HEK293T (cell line): ENCODE results near the gene CCDC136.
A peak's percentile ranks its signal among the peaks of the same experiment; 100 is the strongest.

Experiments used
- CTCF ChIA-PET: fragments of 350-600 bp; formaldehyde crosslinking; extraction: SDS; loops from one replicate; lab custom pipeline; 2021; ENCODE audit warnings: antibody characterized with exemption, inconsistent platforms; lab: Yijun Ruan, JAX
- POLR2A ChIA-PET: fragments of 350-600 bp; formaldehyde crosslinking; extraction: SDS; loops from one replicate; lab custom pipeline; 2020; ENCODE audit warnings: antibody characterized with exemption, inconsistent platforms; lab: Yijun Ruan, JAX
- DNase-seq: peaks from one replicate; pipeline ENCODE4 v3.0.0; 2012; ENCODE audit warnings: mixed read lengths; ENCODE audit errors: extremely low spot score
- ARNT ChIP-seq: fragments of 450-650 bp; IDR thresholded peaks from 2 replicates; pipeline ENCODE4 v1.6.1; 2017; ENCODE audit warnings: mild to moderate bottlenecking
- BHLHE40 ChIP-seq: fragments of 450-650 bp; IDR thresholded peaks from 2 replicates; pipeline ENCODE4 v1.6.1; 2016; ENCODE audit warnings: mild to moderate bottlenecking, moderate library complexity, borderline replicate concordance
- CTBP1 ChIP-seq: fragments of 450-650 bp; IDR thresholded peaks from 2 replicates; pipeline ENCODE4 v1.6.1; 2016; ENCODE audit warnings: borderline replicate concordance
- ELF4 ChIP-seq: fragments of 450-650 bp; IDR thresholded peaks from 2 replicates; pipeline ENCODE4 v1.6.1; 2017; ENCODE audit warnings: antibody characterized with exemption
- FOXA1 ChIP-seq: fragments of 450-650 bp; IDR thresholded peaks from 2 replicates; pipeline ENCODE4 v1.6.1; 2016; ENCODE audit warnings: mild to moderate bottlenecking
- FOXK2 ChIP-seq: fragments of 450-650 bp; IDR thresholded peaks from 2 replicates; pipeline ENCODE4 v1.6.1; 2016; ENCODE audit warnings: mild to moderate bottlenecking
- FOXM1 ChIP-seq: fragments of 450-650 bp; IDR thresholded peaks from 2 replicates; pipeline ENCODE4 v1.6.1; 2017; ENCODE audit warnings: mild to moderate bottlenecking, borderline replicate concordance
- HDGF ChIP-seq: fragments of 450-650 bp; IDR thresholded peaks from 2 replicates; pipeline ENCODE4 v1.6.1; 2017; ENCODE audit warnings: antibody characterized with exemption, borderline replicate concordance
- L3MBTL2 ChIP-seq: fragments of 450-650 bp; conservative IDR thresholded peaks from 2 replicates; pipeline ENCODE4 v1.6.1; 2016; ENCODE audit warnings: mild to moderate bottlenecking
- LEF1 ChIP-seq: fragments of 450-650 bp; IDR thresholded peaks from 2 replicates; pipeline ENCODE4 v1.6.1; 2017; ENCODE audit warnings: mild to moderate bottlenecking, borderline replicate concordance
- NFRKB ChIP-seq: fragments of 450-650 bp; IDR thresholded peaks from 2 replicates; pipeline ENCODE4 v1.6.1; 2016; ENCODE audit warnings: mild to moderate bottlenecking, moderate library complexity
- PKNOX1 ChIP-seq: fragments of 450-650 bp; IDR thresholded peaks from 2 replicates; pipeline ENCODE4 v1.6.1; 2016
- SP1 ChIP-seq: fragments of 450-650 bp; IDR thresholded peaks from 2 replicates; pipeline ENCODE4 v1.6.1; 2017
- SUZ12 ChIP-seq: fragments of 450-650 bp; IDR thresholded peaks from 2 replicates; pipeline ENCODE4 v1.6.1; 2016; ENCODE audit warnings: mild to moderate bottlenecking
- TARDBP ChIP-seq: fragments of 450-650 bp; IDR thresholded peaks from 2 replicates; pipeline ENCODE4 v1.6.1; 2016
- ZNF384 ChIP-seq: fragments of 450-650 bp; IDR thresholded peaks from 2 replicates; pipeline ENCODE4 v1.6.1; 2016

Gene CCDC136

DNA sequence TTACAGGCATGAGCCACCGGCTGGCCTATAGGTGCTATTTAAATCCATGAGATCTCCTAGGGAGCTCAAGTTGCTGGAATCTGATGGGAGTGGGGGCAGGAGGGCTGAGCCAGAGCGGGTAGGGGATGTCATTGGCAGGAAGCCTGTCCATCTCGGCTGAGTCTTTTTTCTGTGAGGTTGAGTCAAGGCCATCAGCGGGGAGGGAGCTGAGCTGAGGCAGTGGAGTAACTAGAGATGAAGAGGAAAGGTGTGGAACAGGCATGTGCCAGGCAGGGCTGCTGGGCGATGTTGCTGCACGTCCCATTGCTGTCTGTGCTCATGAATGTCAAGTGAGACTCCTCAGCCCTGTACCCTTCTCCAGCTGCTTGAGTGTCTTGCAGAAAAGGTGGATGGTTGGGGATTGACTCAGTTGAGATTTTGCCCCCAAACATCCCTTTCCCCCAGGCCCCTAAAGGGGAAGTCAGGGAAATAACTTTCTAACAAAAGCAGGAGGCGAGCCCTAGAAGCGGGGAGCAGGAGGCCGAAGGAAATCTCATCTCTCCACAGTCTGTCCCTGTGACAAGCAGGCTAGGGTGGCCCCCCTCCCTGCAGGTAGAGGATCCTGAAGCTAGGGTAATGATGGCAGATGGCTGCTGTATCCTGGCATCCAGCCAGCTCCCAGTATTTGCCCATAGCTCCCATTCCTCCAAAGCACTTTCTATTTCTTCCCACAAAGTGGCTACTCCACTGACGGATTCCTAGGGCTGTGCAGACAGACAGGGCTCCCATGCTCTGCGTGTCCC is 76.3 kb downstream of the CCDC136 start:
- TF ChIP-seq PKNOX1 (peak; percentile 90), ZNF384 (no peak)
- DNase-seq: no peak
- POLR2A ChIA-PET: no interaction called here
- CTCF ChIA-PET: interaction anchor here (1.3 to 2.2 kb wide), 2 partner anchors 14 to 16 kb away, joined by 3 to 11 read pairs; no protein-coding TSS in a partner anchor

DNA sequence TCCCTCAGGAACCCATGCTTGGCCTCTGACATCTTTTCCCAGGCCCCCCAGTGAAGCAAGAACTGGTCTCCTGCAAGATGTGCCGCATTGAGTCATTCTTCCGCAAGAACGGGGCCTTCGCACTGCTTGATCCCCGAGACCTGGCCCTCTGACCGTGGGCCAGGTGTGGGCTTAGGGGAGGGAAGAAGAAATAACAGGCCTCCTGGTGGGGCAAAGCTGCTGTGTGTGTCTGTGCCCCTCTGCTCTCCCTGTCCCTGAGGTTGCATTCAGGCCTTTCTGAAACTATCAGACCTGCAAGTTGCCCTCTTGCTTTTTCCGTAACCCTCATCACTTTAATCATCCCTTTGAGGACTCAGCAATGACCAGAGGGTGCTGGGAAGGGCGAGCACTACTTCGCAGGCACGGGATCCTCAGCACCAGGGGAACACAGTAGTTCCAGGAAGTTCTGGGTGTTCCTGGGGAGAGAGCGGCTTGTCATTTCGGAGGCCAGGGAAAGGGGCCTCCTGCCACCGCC is 76.9 kb downstream of the CCDC136 start:
- ChIA-PET POLR2A (no interaction called here), CTCF (interaction anchor here (2.2 kb wide), 1 partner anchor 15 kb away, joined by 11 read pairs; no protein-coding TSS in a partner anchor)
- TF ChIP-seq CTBP1 (no peak), ELF4 (no peak), FOXA1 (no peak), LEF1 (no peak), FOXK2 (no peak), BHLHE40 (no peak)
- DNase-seq: no peak

- DNase-seq: peak; percentile 64
- CTCF ChIA-PET: interaction anchor here (0.6 kb wide), 1 partner anchor 80 kb away, joined by 3 read pairs; no protein-coding TSS in a partner anchor
- TF ChIP-seq SP1: no peak
- TF ChIP-seq LEF1: 0 out of 2 replicates have a peak, but pooled peaks have one; percentile 21
- POLR2A ChIA-PET: interaction anchor here (0.9 kb wide), 1 partner anchor 10 kb away, joined by 3 read pairs; no protein-coding TSS in a partner anchor
Measured at GRCh38 chr7:128869138-128869943, 77.6 kb downstream of the CCDC136 start.

- no peak for DNase-seq
- POLR2A ChIA-PET: interaction anchor here (0.9 kb wide), 1 partner anchor 10 kb away, joined by 3 read pairs; no protein-coding TSS in a partner anchor
- TF ChIP-seq L3MBTL2 (no peak), LEF1 (no peak), ZNF384 (no peak), HDGF (no peak), SP1 (no peak), NFRKB (no peak), CTBP1 (no peak), TARDBP (no peak), ARNT (no peak)
- CTCF ChIA-PET: no interaction called here
Measured at GRCh38 chr7:128869944-128870285, 78.1 kb downstream of the CCDC136 start.

GRCh38 chr7:128871050-128871449 is 79.3 kb downstream of the CCDC136 start:
- TF ChIP-seq TARDBP: no peak
- TF ChIP-seq CTBP1: no peak
- no peak for TF ChIP-seq ARNT
- TF ChIP-seq SUZ12: no peak
- no peak for TF ChIP-seq FOXM1
- no peak for TF ChIP-seq SP1
- no peak for TF ChIP-seq L3MBTL2
- no peak for TF ChIP-seq PKNOX1
- no peak for TF ChIP-seq ZNF384
- no peak for TF ChIP-seq BHLHE40
- no peak for TF ChIP-seq ELF4
- no peak for TF ChIP-seq HDGF
- no peak for TF ChIP-seq FOXA1
- TF ChIP-seq NFRKB: no peak
- no peak for TF ChIP-seq FOXK2
- no peak for TF ChIP-seq LEF1
- ChIA-PET CTCF (no interaction called here), POLR2A (no interaction called here)
- no peak for DNase-seq
